Measurements from ENCODE around the gene IQCN.

Gene IQCN

GRCh38 chr19:18286973-18287635 lies 12.9 kb upstream of the IQCN start:
- no peak for DNase-seq

- DNase-seq, result no peak
These were observed 10.6 kb upstream of the IQCN start for GRCh38 chr19:18284712-18285360.

GRCh38 chr19:18283338-18283737 lies 9.1 kb upstream of the IQCN start:
- no peak for DNase-seq

GRCh38 chr19:18282788-18283141 lies 8.5 kb upstream of the IQCN start:
- DNase-seq, result no peak

GRCh38 chr19:18282021-18282787 lies 8.0 kb upstream of the IQCN start:
- no peak for DNase-seq

GRCh38 chr19:18281082-18282020 lies 7.1 kb upstream of the IQCN start, which contains the start of gene JUND:
JUND (minus strand) TSS chr19:18281622; CDS start chr19:18281484, 138 bp downstream.
- DNase-seq, result peak; percentile 79

- DNase-seq, result no peak
These were observed 6.2 kb upstream of the IQCN start for GRCh38 chr19:18280247-18281081.

- DNase-seq, result peak; percentile 62
These were observed 5.4 kb upstream of the IQCN start for GRCh38 chr19:18279516-18280246.

- DNase-seq, result no peak
These were observed 4.9 kb upstream of the IQCN start for GRCh38 chr19:18279266-18279515.

GRCh38 chr19:18278521-18279265 lies 4.4 kb upstream of the IQCN start:
- no peak for DNase-seq

GRCh38 chr19:18274781-18275356 lies 617 bp upstream of the IQCN start:
- no peak for DNase-seq

- no peak for DNase-seq
These were observed 562 bp downstream of the IQCN start for GRCh38 chr19:18273561-18274218.

GRCh38 chr19:18271433-18271841 lies 2.8 kb downstream of the IQCN start:
- DNase-seq, result no peak

GRCh38 chr19:18270326-18270725 lies 3.9 kb downstream of the IQCN start:
- DNase-seq, result no peak

- DNase-seq, result no peak
These were observed 5.1 kb downstream of the IQCN start for GRCh38 chr19:18269070-18269723.

- no peak for DNase-seq
These were observed 7.2 kb downstream of the IQCN start for GRCh38 chr19:18266771-18267686.

GRCh38 chr19:18265582-18265981 lies 8.7 kb downstream of the IQCN start:
- DNase-seq, result no peak

- no peak for DNase-seq
These were observed 9.2 kb downstream of the IQCN start for GRCh38 chr19:18264971-18265540.

Measured in NCI-H1417 treated with DMSO at 0.1 percent for 48 hours (cell line).